NT2/D1 (cell line): ENCODE results near the gene FARSA.
"Not testable (repeated sequence)": the region's sequence is repeated elsewhere in the genome, so short reads cannot be mapped to it uniquely, and the experiment has no call there.

ENCODE experiments used
- DNase-seq: peaks from one replicate; pipeline ENCODE4 v3.0.0-alpha.2; 2011; ENCODE audit warnings: low read depth, low spot score
- H3K27me3 ChIP-seq: 2 replicates; pipeline ENCODE4 v1.6.0; 2011; ENCODE audit warnings: mild to moderate bottlenecking; ENCODE audit not compliant: insufficient read length, insufficient read depth
- H3K36me3 ChIP-seq: 2 replicates; pipeline ENCODE4 v1.6.1; 2011; ENCODE audit warnings: mild to moderate bottlenecking, low read length, mixed read lengths; ENCODE audit not compliant: insufficient read depth, insufficient read length
- H3K4me1 ChIP-seq: 2 replicates; pipeline ENCODE4 v1.5.1; 2011; ENCODE audit not compliant: insufficient read depth, insufficient read length
- H3K4me3 ChIP-seq: 2 replicates; pipeline ENCODE4 v1.5.1; 2011; ENCODE audit warnings: low read depth; ENCODE audit not compliant: insufficient read length
- H3K9ac ChIP-seq: 2 replicates; pipeline ENCODE4 v1.6.0; 2011; ENCODE audit warnings: low read depth; ENCODE audit not compliant: insufficient read length
- H3K9me3 ChIP-seq: 2 replicates; pipeline ENCODE4 v1.5.1; 2011; ENCODE audit warnings: mild to moderate bottlenecking, low read length; ENCODE audit not compliant: insufficient read depth
- SUZ12 ChIP-seq: IDR thresholded peaks from 2 replicates; pipeline ENCODE4 v1.6.1; 2011; ENCODE audit not compliant: insufficient read length, insufficient read depth; ENCODE audit errors: extremely low read depth
- YY1 ChIP-seq: IDR thresholded peaks from 2 replicates; pipeline ENCODE4 v1.6.1; 2011; ENCODE audit not compliant: insufficient read length, insufficient read depth
- ZNF274 ChIP-seq: IDR thresholded peaks from 2 replicates; pipeline ENCODE4 v1.6.1; 2011; ENCODE audit warnings: mild to moderate bottlenecking, low read depth, low read length

FARSA gene

GRCh38 chr19:12956446-12957388 lies 23.2 kb upstream of the FARSA start, which contains the start of gene GADD45GIP1:
GADD45GIP1 (minus strand) TSS chr19:12957223; CDS start chr19:12957212, 11 bp downstream.
- Histone ChIP-seq H3K27me3 (no peaks in the 10 kb centered on the region), H3K36me3 (peaks cover 42% of the 10 kb centered on the region), H3K9ac (peak within 1 kb of the TSS; percentile 99), H3K9me3 (no peaks in the 10 kb centered on the region), H3K4me3 (peak within 1 kb of the TSS; percentile 100), H3K4me1 (peaks cover 4% of the 10 kb centered on the region)
- TF ChIP-seq SUZ12 (no peak), YY1 (peak; percentile 93)
- DNase-seq, result peak; percentile 71

DNA sequence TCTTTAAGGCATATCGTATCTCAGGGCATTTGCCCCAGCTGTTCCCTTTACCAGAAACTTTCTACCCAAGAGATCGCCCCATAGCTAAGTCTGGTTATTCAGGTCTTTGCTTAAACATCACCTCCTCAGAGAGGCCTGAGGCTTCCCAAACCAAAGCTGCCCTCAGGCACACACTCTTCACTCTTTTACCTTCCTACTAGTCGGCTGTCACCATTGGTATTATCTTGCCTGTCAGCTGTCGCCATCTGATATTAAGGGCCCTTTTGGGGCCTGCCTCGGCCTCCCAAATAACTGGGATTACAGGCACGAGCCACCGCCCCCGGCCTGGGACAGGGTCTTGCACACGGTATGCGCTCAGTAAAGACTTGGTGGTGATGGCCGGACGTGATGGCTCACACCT lies 22.5 kb upstream of the FARSA start:
- no peaks in the 10 kb centered on the region for H3K27me3 ChIP-seq
- TF ChIP-seq YY1 (no peak), SUZ12 (no peak), ZNF274 (no peak)
- no peaks in the 10 kb centered on the region for H3K9me3 ChIP-seq
- peaks cover 6% of the 10 kb centered on the region for H3K4me1 ChIP-seq
- peak overlapping the region; percentile 100 for H3K4me3 ChIP-seq
- DNase-seq, result no peak
- peaks cover 47% of the 10 kb centered on the region for H3K36me3 ChIP-seq
- peak overlapping the region; percentile 99 for H3K9ac ChIP-seq

DNA sequence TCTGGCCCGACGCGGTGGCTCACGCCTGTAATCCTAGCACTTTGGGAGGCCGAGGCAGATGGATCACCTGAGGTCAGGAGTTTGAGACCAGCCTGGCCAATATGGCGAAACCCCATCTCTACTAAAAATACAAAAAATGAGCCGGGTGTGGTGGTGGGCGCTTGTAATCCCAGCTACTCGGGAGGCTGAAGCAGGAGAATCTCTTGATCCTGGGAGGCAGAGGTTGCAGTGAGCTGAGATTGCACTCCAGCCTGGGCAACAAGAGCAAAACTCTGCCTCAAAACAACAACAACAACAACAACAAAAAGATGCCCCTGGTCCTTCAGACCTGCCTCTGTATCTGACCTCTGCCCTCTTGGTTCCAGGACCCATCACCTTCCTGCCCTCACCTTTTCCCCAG lies 22.1 kb upstream of the FARSA start:
- DNase-seq, H3K27me3 ChIP-seq, H3K9ac ChIP-seq, H3K9me3 ChIP-seq, H3K4me1 ChIP-seq: not testable (repeated sequence)
- peaks cover 51% of the 10 kb centered on the region for H3K36me3 ChIP-seq
- peak overlapping the region; percentile 100 for H3K4me3 ChIP-seq

DNA sequence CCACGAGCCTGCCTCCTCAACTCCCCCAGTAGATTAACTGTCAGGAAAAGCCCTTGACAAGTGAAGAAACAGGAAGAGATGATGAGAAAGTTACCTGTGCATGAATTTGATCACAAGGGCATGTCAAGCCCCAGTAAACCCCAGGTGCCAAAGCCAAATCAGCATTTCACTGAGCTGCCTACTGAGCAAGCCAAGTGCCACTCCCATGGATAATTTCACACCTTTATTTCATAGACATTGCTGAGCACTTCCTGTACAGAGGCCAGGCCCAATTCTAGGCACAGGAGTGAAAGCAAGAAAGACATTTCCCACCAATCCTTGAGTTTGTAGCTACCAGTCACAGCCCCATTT lies 21.1 kb upstream of the FARSA start:
- peaks cover 60% of the 10 kb centered on the region for H3K36me3 ChIP-seq
- H3K9ac ChIP-seq, result no peak overlapping the region

DNA sequence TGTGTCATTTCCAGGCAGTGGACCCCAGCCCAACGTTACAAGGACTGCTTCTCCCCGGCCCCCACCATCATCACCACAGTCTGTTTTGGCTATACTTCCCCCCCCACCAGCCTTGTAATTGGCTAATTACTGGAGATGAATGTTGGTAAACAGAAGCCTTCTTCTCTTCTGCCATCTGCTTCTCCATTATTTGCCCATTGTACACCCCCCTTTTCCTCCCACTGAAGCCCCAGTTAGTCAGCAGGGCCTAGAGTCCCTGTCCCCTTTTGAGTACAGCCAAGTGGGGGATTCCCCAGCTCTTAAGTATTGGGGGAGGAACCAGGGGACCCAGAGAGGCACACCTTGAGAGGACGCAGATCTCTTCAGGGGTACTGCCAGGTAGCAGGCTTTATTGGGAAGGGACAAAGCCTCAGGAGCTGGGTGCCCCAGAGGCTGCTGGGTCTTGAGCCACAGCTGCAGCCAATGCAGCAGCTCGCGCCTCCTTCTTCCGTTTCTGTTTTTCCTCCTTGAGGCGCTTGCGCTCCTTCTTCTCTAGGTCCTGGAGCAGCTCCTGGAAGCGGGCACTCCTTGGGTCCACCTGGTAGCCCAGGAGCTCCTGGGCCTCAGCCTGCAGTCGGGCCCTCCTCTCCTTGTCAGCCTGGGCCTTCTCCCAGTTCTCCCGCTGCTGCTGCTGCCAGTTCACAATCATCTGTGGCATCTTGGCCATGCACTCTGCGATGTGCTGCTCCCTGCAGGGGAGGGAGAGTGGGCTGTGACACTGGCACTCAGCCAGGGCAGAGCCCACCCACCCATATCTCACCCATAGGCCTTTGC lies 20.5 kb upstream of the FARSA start:
- H3K36me3 ChIP-seq, result peaks cover 66% of the 10 kb centered on the region
- H3K9me3 ChIP-seq, result no peaks in the 10 kb centered on the region
- TF ChIP-seq SUZ12, result no peak
- no peak for TF ChIP-seq ZNF274
- no peak for TF ChIP-seq YY1
- peak overlapping the region; percentile 10 for H3K9ac ChIP-seq
- peaks cover 6% of the 10 kb centered on the region for H3K4me1 ChIP-seq
- H3K27me3 ChIP-seq, result no peaks in the 10 kb centered on the region
- DNase-seq, result no peak
- no peak overlapping the region for H3K4me3 ChIP-seq

More for the DNA sequence above, 21.1 kb upstream of the FARSA start:
- peaks cover 6% of the 10 kb centered on the region for H3K4me1 ChIP-seq
- H3K27me3 ChIP-seq, result no peaks in the 10 kb centered on the region
- no peak for DNase-seq
- no peak overlapping the region for H3K4me3 ChIP-seq
- TF ChIP-seq SUZ12 (no peak), ZNF274 (no peak), YY1 (no peak)
- H3K9me3 ChIP-seq, result no peaks in the 10 kb centered on the region

GRCh38 chr19:12953138-12953798 lies 19.8 kb upstream of the FARSA start:
- Histone ChIP-seq H3K9me3 (no peaks in the 10 kb centered on the region), H3K4me3 (no peak overlapping the region), H3K4me1 (peaks cover 8% of the 10 kb centered on the region), H3K27me3 (no peaks in the 10 kb centered on the region), H3K9ac (peak overlapping the region; percentile 10), H3K36me3 (peaks cover 74% of the 10 kb centered on the region)
- no peak for TF ChIP-seq ZNF274
- no peak for TF ChIP-seq SUZ12
- TF ChIP-seq YY1, result no peak
- no peak for DNase-seq

GRCh38 chr19:12952488-12953137 lies 19.1 kb upstream of the FARSA start:
- no peak overlapping the region for H3K9ac ChIP-seq
- TF ChIP-seq YY1 (no peak), ZNF274 (no peak), SUZ12 (no peak)
- no peaks in the 10 kb centered on the region for H3K27me3 ChIP-seq
- H3K36me3 ChIP-seq, result peaks cover 80% of the 10 kb centered on the region
- H3K4me3 ChIP-seq, result no peak overlapping the region
- H3K9me3 ChIP-seq, result no peaks in the 10 kb centered on the region
- no peak for DNase-seq
- H3K4me1 ChIP-seq, result peaks cover 15% of the 10 kb centered on the region

DNA sequence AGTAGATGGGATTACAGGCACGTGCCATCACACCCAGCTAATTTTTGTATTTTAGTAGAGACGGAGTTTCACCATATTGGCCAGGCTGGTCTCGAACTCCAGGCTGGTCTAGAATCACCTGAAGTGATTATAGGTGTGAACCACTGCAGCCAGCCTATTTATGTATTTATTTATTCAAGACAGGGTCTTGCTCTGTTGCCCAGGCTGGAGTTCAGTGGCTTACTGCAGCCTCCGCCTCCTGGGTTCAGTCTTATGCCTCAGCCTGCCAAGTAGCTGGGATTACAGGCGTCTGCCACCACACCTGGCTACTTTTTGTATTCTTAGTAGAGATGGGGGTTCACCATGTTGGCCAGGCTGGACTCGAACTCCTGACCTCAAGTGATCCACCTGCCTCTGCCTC lies 18.5 kb upstream of the FARSA start:
- H3K9ac ChIP-seq, H3K9me3 ChIP-seq, DNase-seq, H3K4me3 ChIP-seq, H3K27me3 ChIP-seq: not testable (repeated sequence)
- H3K36me3 ChIP-seq, result peaks cover 85% of the 10 kb centered on the region
- peaks cover 17% of the 10 kb centered on the region for H3K4me1 ChIP-seq
